Smooth muscle cell (in vitro differentiated cells): ENCODE data around the gene C10orf62. TPM values are rescaled to one million over a fixed set of nuclear protein-coding genes. Genes with fewer than 3 reads are reported as not detected.
"Not testable (repeated sequence)": the region's sequence is repeated elsewhere in the genome, so short reads cannot be mapped to it uniquely, and the experiment has no call there.

Experiments used
- DNase-seq: peaks from one replicate; lab custom pipeline; 2025; ENCODE audit not compliant: unreplicated experiment; lab: John Stamatoyannopoulos, UW
- H2AFZ ChIP-seq: fragments of 200-600 bp; sonication (generic); 2 replicates; pipeline ENCODE4 v1.6.0; 2016; ENCODE audit warnings: antibody characterized with exemption, low read depth, mild to moderate bottlenecking
- H3F3A ChIP-seq: fragments of 200-600 bp; sonication (generic); 2 replicates; pipeline ENCODE4 v1.6.0; 2017; ENCODE audit warnings: antibody characterized with exemption, low read depth
- H3K27ac ChIP-seq: fragments of 200-600 bp; sonication (generic); 2 replicates; pipeline ENCODE4 v1.5.1; 2016; ENCODE audit warnings: low read depth, mild to moderate bottlenecking
- H3K27me3 ChIP-seq: fragments of 200-600 bp; sonication (generic); 2 replicates; pipeline ENCODE4 v1.6.1; 2016; ENCODE audit warnings: low read depth, mild to moderate bottlenecking
- H3K36me3 ChIP-seq: fragments of 200-600 bp; sonication (generic); 2 replicates; pipeline ENCODE4 v1.5.1; 2016; ENCODE audit warnings: low read depth
- H3K4me1 ChIP-seq: fragments of 200-600 bp; sonication (generic); 2 replicates; pipeline ENCODE4 v1.5.1; 2016; ENCODE audit warnings: low read depth
- H3K4me2 ChIP-seq: fragments of 200-600 bp; sonication (generic); 2 replicates; pipeline ENCODE4 v1.6.0; 2016; ENCODE audit warnings: mild to moderate bottlenecking
- H3K4me3 ChIP-seq: fragments of 200-600 bp; sonication (generic); 2 replicates; pipeline ENCODE4 v1.5.1; 2016; ENCODE audit warnings: mild to moderate bottlenecking
- H3K79me2 ChIP-seq: fragments of 200-600 bp; sonication (generic); 2 replicates; pipeline ENCODE4 v1.6.0; 2016; ENCODE audit warnings: low read depth, mild to moderate bottlenecking
- H3K9ac ChIP-seq: fragments of 200-600 bp; sonication (generic); 2 replicates; pipeline ENCODE4 v1.6.0; 2016; ENCODE audit warnings: low read depth
- H3K9me3 ChIP-seq: fragments of 200-600 bp; sonication (generic); replicated peaks from 2 replicates; pipeline ENCODE4 v1.5.1; 2016; ENCODE audit warnings: low read depth
- H4K20me1 ChIP-seq: fragments of 200-600 bp; sonication (generic); 2 replicates; pipeline ENCODE4 v1.6.0; 2016; ENCODE audit warnings: low read depth
- CTCF ChIP-seq: fragments of 200-600 bp; sonication (generic); IDR thresholded peaks from 2 replicates; pipeline ENCODE4 v1.5.1; 2017; ENCODE audit warnings: borderline replicate concordance, mild to moderate bottlenecking, antibody characterized with exemption; ENCODE audit not compliant: insufficient read depth, poor library complexity, severe bottlenecking
- WGBS: methylation state at CpG from one replicate; pipeline ENCODE4 v1.1.7; 2016; ENCODE audit warnings: low lambda C conversion rate; 5-methylcytosine and 5-hydroxymethylcytosine counted together
- polyA plus RNA-seq: library from polyadenylated mRNA; unstranded; fragments of >200 nt; fragmentation: Nextera tagmentation; extraction: Ambion mirVana; gene quantifications from 2 replicates; pipeline ENCODE4 v1.2.1, GENCODE V29; 2016
- total RNA-seq: library from RNA; depleted of rRNA; stranded (reverse); fragments of >200 nt; gene quantifications from 2 replicates; pipeline ENCODE4 v1.2.3, GENCODE V29; 2014

Gene C10orf62
- total and polyA plus RNA-seq, 2 experiments from 2014 or later: not detected

GRCh38 chr10:97550336-97551149 lies 39.0 kb upstream of the C10orf62 start:
- peaks cover 36% of the 10 kb centered on the region for H3K4me1 ChIP-seq
- H4K20me1 ChIP-seq: peaks cover 3% of the 10 kb centered on the region
- peak overlapping the region; percentile 88 for H3K9ac ChIP-seq
- no peak for DNase-seq
- no peak overlapping the region for H3K4me3 ChIP-seq
- H3F3A ChIP-seq: peaks cover 16% of the 10 kb centered on the region
- peaks cover 56% of the 10 kb centered on the region for H3K79me2 ChIP-seq
- H2AFZ ChIP-seq: no peak overlapping the region
- no peaks in the 10 kb centered on the region for H3K27me3 ChIP-seq
- no peaks in the 10 kb centered on the region for H3K36me3 ChIP-seq
- H3K27ac ChIP-seq: peak overlapping the region; percentile 97
- WGBS: 55% methylated on average over 10 of the region's 10 CpGs
- no peaks in the 10 kb centered on the region for H3K9me3 ChIP-seq
- TF ChIP-seq CTCF: no peak
- H3K4me2 ChIP-seq: peak overlapping the region; percentile 76

- Histone ChIP-seq H2AFZ (no peak overlapping the region), H3K9ac (peak overlapping the region; percentile 88), H3K27ac (peak overlapping the region; percentile 97), H3K27me3 (no peaks in the 10 kb centered on the region), H3F3A (peaks cover 16% of the 10 kb centered on the region), H3K4me2 (peak overlapping the region; percentile 76), H3K4me3 (no peak overlapping the region), H3K9me3 (no peaks in the 10 kb centered on the region), H3K79me2 (peaks cover 52% of the 10 kb centered on the region), H4K20me1 (peaks cover 3% of the 10 kb centered on the region), H3K36me3 (no peaks in the 10 kb centered on the region), H3K4me1 (peaks cover 36% of the 10 kb centered on the region)
- no peak for TF ChIP-seq CTCF
- 93% methylated on average over 6 of the region's 6 CpGs for WGBS
- no peak for DNase-seq
Observed at GRCh38 chr10:97551271-97551670, 38.2 kb upstream of the C10orf62 start.

- 16% methylated on average over 6 of the region's 6 CpGs for WGBS
- H2AFZ ChIP-seq: no peak overlapping the region
- peak; percentile 77 for TF ChIP-seq CTCF
Observed at GRCh38 chr10:97553575-97554031, 35.9 kb upstream of the C10orf62 start.

GRCh38 chr10:97554336-97554735 lies 35.2 kb upstream of the C10orf62 start:
- not testable (repeated sequence) for H3K4me3 ChIP-seq, H3K36me3 ChIP-seq, H3K9ac ChIP-seq, H3K27ac ChIP-seq, H3K4me2 ChIP-seq, H3K27me3 ChIP-seq, H2AFZ ChIP-seq, DNase-seq, H4K20me1 ChIP-seq, H3K9me3 ChIP-seq, H3F3A ChIP-seq
- peaks cover 41% of the 10 kb centered on the region for H3K79me2 ChIP-seq
- H3K4me1 ChIP-seq: peaks cover 23% of the 10 kb centered on the region
- 96% methylated on average over 5 of the region's 5 CpGs for WGBS

More at GRCh38 chr10:97553575-97554031, 35.9 kb upstream of the C10orf62 start:
- Histone ChIP-seq H3K36me3 (no peaks in the 10 kb centered on the region), H4K20me1 (peaks cover 3% of the 10 kb centered on the region), H3K9me3 (no peaks in the 10 kb centered on the region), H3K27me3 (no peaks in the 10 kb centered on the region), H3K27ac (no peak overlapping the region), H3F3A (peaks cover 16% of the 10 kb centered on the region), H3K4me3 (no peak overlapping the region), H3K4me2 (no peak overlapping the region), H3K9ac (no peak overlapping the region), H3K4me1 (peaks cover 31% of the 10 kb centered on the region), H3K79me2 (peaks cover 38% of the 10 kb centered on the region)
- DNase-seq: no peak

- not testable (repeated sequence) for H3K27ac ChIP-seq, DNase-seq, H3K9ac ChIP-seq, H4K20me1 ChIP-seq, H3K9me3 ChIP-seq, H2AFZ ChIP-seq, H3K4me2 ChIP-seq, H3F3A ChIP-seq, H3K4me3 ChIP-seq, H3K27me3 ChIP-seq, H3K36me3 ChIP-seq
- 97% methylated on average over 7 of the region's 10 CpGs for WGBS
- Histone ChIP-seq H3K4me1 (peaks cover 12% of the 10 kb centered on the region), H3K79me2 (peaks cover 44% of the 10 kb centered on the region)
Observed at GRCh38 chr10:97555541-97555940, 34.0 kb upstream of the C10orf62 start.

GRCh38 chr10:97560731-97561381 lies 28.7 kb upstream of the C10orf62 start:
- not testable (repeated sequence) for H3K9ac ChIP-seq, H3K9me3 ChIP-seq, H3K27me3 ChIP-seq, H2AFZ ChIP-seq, DNase-seq, H3F3A ChIP-seq, H3K4me1 ChIP-seq, H3K36me3 ChIP-seq
- 65% methylated on average over 17 of the region's 17 CpGs for WGBS
- Histone ChIP-seq H3K4me3 (peak overlapping the region; percentile 10), H3K4me2 (peak overlapping the region; percentile 48), H3K27ac (peak overlapping the region; percentile 38), H3K79me2 (peaks cover 36% of the 10 kb centered on the region), H4K20me1 (peaks cover 11% of the 10 kb centered on the region)
